ENCODE measurements around the gene ATP6V1F.

Gene ATP6V1F

GRCh38 chr7:128844777-128845311 is 17.8 kb upstream of the ATP6V1F start:
- H3K36me3 ChIP-seq (ENCODE audit: control insufficient read depth, insufficient read depth, low read length, severe bottlenecking) = peaks cover 95% of the 10 kb centered on the region
- no peaks in the 10 kb centered on the region for H3K9me3 ChIP-seq (ENCODE audit: control insufficient read depth, low read length)
- peaks cover 6% of the 10 kb centered on the region for H3K4me1 ChIP-seq (ENCODE audit: control insufficient read depth, insufficient read depth, low read length)
- no peak overlapping the region for H3K4me3 ChIP-seq (ENCODE audit: low read length)
- no peaks in the 10 kb centered on the region for H3K27me3 ChIP-seq (replicated peaks; ENCODE audit: control insufficient read depth, insufficient read depth, low read length)
- H3K9ac ChIP-seq (ENCODE audit: low read length) = no peak overlapping the region
- no peak for DNase-seq (ENCODE audit: low read depth)

- H3K27me3 ChIP-seq (replicated peaks; ENCODE audit: control insufficient read depth, insufficient read depth, low read length) = no peaks in the 10 kb centered on the region
- no peak overlapping the region for H3K4me3 ChIP-seq (ENCODE audit: low read length)
- peaks cover 95% of the 10 kb centered on the region for H3K36me3 ChIP-seq (ENCODE audit: control insufficient read depth, insufficient read depth, low read length, severe bottlenecking)
- H3K9me3 ChIP-seq (ENCODE audit: control insufficient read depth, low read length) = no peaks in the 10 kb centered on the region
- H3K4me1 ChIP-seq (ENCODE audit: control insufficient read depth, insufficient read depth, low read length) = peaks cover 6% of the 10 kb centered on the region
- DNase-seq (ENCODE audit: low read depth) = no peak
- H3K9ac ChIP-seq (ENCODE audit: low read length) = no peak overlapping the region
Observed at GRCh38 chr7:128845475-128845874, 17.2 kb upstream of the ATP6V1F start.

- DNase-seq (ENCODE audit: low read depth) = no peak
- Histone ChIP-seq H3K4me1 (ENCODE audit: control insufficient read depth, insufficient read depth, low read length) (peaks cover 6% of the 10 kb centered on the region), H3K36me3 (ENCODE audit: control insufficient read depth, insufficient read depth, low read length, severe bottlenecking) (peaks cover 95% of the 10 kb centered on the region), H3K4me3 (ENCODE audit: low read length) (no peak overlapping the region), H3K9me3 (ENCODE audit: control insufficient read depth, low read length) (no peaks in the 10 kb centered on the region), H3K9ac (ENCODE audit: low read length) (no peak overlapping the region), H3K27me3 (replicated peaks; ENCODE audit: control insufficient read depth, insufficient read depth, low read length) (no peaks in the 10 kb centered on the region)
Observed at GRCh38 chr7:128845987-128846386, 16.7 kb upstream of the ATP6V1F start.

GRCh38 chr7:128846781-128847444 is 15.7 kb upstream of the ATP6V1F start:
- Histone ChIP-seq H3K27me3 (replicated peaks; ENCODE audit: control insufficient read depth, insufficient read depth, low read length) (no peaks in the 10 kb centered on the region), H3K9ac (ENCODE audit: low read length) (no peak overlapping the region), H3K4me3 (ENCODE audit: low read length) (no peak overlapping the region), H3K36me3 (ENCODE audit: control insufficient read depth, insufficient read depth, low read length, severe bottlenecking) (peaks cover 95% of the 10 kb centered on the region), H3K9me3 (ENCODE audit: control insufficient read depth, low read length) (no peaks in the 10 kb centered on the region), H3K4me1 (ENCODE audit: control insufficient read depth, insufficient read depth, low read length) (no peaks in the 10 kb centered on the region)
- no peak for DNase-seq (ENCODE audit: low read depth)

- H3K36me3 ChIP-seq (ENCODE audit: control insufficient read depth, insufficient read depth, low read length, severe bottlenecking) = peaks cover 97% of the 10 kb centered on the region
Observed at GRCh38 chr7:128847721-128848211, 14.9 kb upstream of the ATP6V1F start.

GRCh38 chr7:128848289-128849155 is 14.1 kb upstream of the ATP6V1F start:
- no peak for DNase-seq (ENCODE audit: low read depth)
- Histone ChIP-seq H3K9me3 (ENCODE audit: control insufficient read depth, low read length) (no peaks in the 10 kb centered on the region), H3K4me3 (ENCODE audit: low read length) (no peak overlapping the region), H3K27me3 (replicated peaks; ENCODE audit: control insufficient read depth, insufficient read depth, low read length) (no peaks in the 10 kb centered on the region), H3K36me3 (ENCODE audit: control insufficient read depth, insufficient read depth, low read length, severe bottlenecking) (peaks cover 97% of the 10 kb centered on the region), H3K9ac (ENCODE audit: low read length) (no peak overlapping the region), H3K4me1 (ENCODE audit: control insufficient read depth, insufficient read depth, low read length) (no peaks in the 10 kb centered on the region)

More at GRCh38 chr7:128847721-128848211, 14.9 kb upstream of the ATP6V1F start:
- Histone ChIP-seq H3K9ac (ENCODE audit: low read length) (no peak overlapping the region), H3K9me3 (ENCODE audit: control insufficient read depth, low read length) (no peaks in the 10 kb centered on the region), H3K27me3 (replicated peaks; ENCODE audit: control insufficient read depth, insufficient read depth, low read length) (no peaks in the 10 kb centered on the region), H3K4me1 (ENCODE audit: control insufficient read depth, insufficient read depth, low read length) (no peaks in the 10 kb centered on the region), H3K4me3 (ENCODE audit: low read length) (no peak overlapping the region)
- no peak for DNase-seq (ENCODE audit: low read depth)

GRCh38 chr7:128849156-128849515 is 13.5 kb upstream of the ATP6V1F start:
- no peak for DNase-seq (ENCODE audit: low read depth)
- peaks cover 97% of the 10 kb centered on the region for H3K36me3 ChIP-seq (ENCODE audit: control insufficient read depth, insufficient read depth, low read length, severe bottlenecking)
- H3K9me3 ChIP-seq (ENCODE audit: control insufficient read depth, low read length) = no peaks in the 10 kb centered on the region

GRCh38 chr7:128849804-128850490 is 12.7 kb upstream of the ATP6V1F start:
- H3K36me3 ChIP-seq (ENCODE audit: control insufficient read depth, insufficient read depth, low read length, severe bottlenecking) = peaks cover 97% of the 10 kb centered on the region
- H3K9me3 ChIP-seq (ENCODE audit: control insufficient read depth, low read length) = no peaks in the 10 kb centered on the region

More at GRCh38 chr7:128849156-128849515, 13.5 kb upstream of the ATP6V1F start:
- no peak overlapping the region for H3K4me3 ChIP-seq (ENCODE audit: low read length)
- no peaks in the 10 kb centered on the region for H3K27me3 ChIP-seq (replicated peaks; ENCODE audit: control insufficient read depth, insufficient read depth, low read length)
- no peaks in the 10 kb centered on the region for H3K4me1 ChIP-seq (ENCODE audit: control insufficient read depth, insufficient read depth, low read length)
- no peak overlapping the region for H3K9ac ChIP-seq (ENCODE audit: low read length)

GRCh38 chr7:128852537-128853254 is 10.0 kb upstream of the ATP6V1F start:
- H3K4me3 ChIP-seq (ENCODE audit: low read length) = no peak overlapping the region
- H3K4me1 ChIP-seq (ENCODE audit: control insufficient read depth, insufficient read depth, low read length) = no peaks in the 10 kb centered on the region
- no peaks in the 10 kb centered on the region for H3K9me3 ChIP-seq (ENCODE audit: control insufficient read depth, low read length)
- H3K9ac ChIP-seq (ENCODE audit: low read length) = no peak overlapping the region
- H3K27me3 ChIP-seq (replicated peaks; ENCODE audit: control insufficient read depth, insufficient read depth, low read length) = no peaks in the 10 kb centered on the region
- no peak for DNase-seq (ENCODE audit: low read depth)
- peaks cover 92% of the 10 kb centered on the region for H3K36me3 ChIP-seq (ENCODE audit: control insufficient read depth, insufficient read depth, low read length, severe bottlenecking)

More at GRCh38 chr7:128849804-128850490, 12.7 kb upstream of the ATP6V1F start:
- H3K4me3 ChIP-seq (ENCODE audit: low read length) = no peak overlapping the region
- DNase-seq (ENCODE audit: low read depth) = no peak
- H3K9ac ChIP-seq (ENCODE audit: low read length) = no peak overlapping the region
- no peaks in the 10 kb centered on the region for H3K27me3 ChIP-seq (replicated peaks; ENCODE audit: control insufficient read depth, insufficient read depth, low read length)
- H3K4me1 ChIP-seq (ENCODE audit: control insufficient read depth, insufficient read depth, low read length) = no peaks in the 10 kb centered on the region

- H3K36me3 ChIP-seq (ENCODE audit: control insufficient read depth, insufficient read depth, low read length, severe bottlenecking) = peaks cover 86% of the 10 kb centered on the region
- H3K27me3 ChIP-seq (replicated peaks; ENCODE audit: control insufficient read depth, insufficient read depth, low read length) = no peaks in the 10 kb centered on the region
- no peak overlapping the region for H3K9ac ChIP-seq (ENCODE audit: low read length)
Observed at GRCh38 chr7:128853799-128854198, 8.9 kb upstream of the ATP6V1F start.

More at GRCh38 chr7:128853799-128854198, 8.9 kb upstream of the ATP6V1F start:
- Histone ChIP-seq H3K4me1 (ENCODE audit: control insufficient read depth, insufficient read depth, low read length) (peaks cover 7% of the 10 kb centered on the region), H3K9me3 (ENCODE audit: control insufficient read depth, low read length) (no peaks in the 10 kb centered on the region), H3K4me3 (ENCODE audit: low read length) (no peak overlapping the region)
- DNase-seq (ENCODE audit: low read depth) = no peak

All from adipocyte (in vitro differentiated cells).